Femur (tissue), 1 donor: ENCODE measurements around the gene SYN1.

Experiments used
- DNase-seq: peaks from one replicate; pipeline ENCODE4 v3.0.0-alpha.2; 2017

The SYN1 gene

DNA sequence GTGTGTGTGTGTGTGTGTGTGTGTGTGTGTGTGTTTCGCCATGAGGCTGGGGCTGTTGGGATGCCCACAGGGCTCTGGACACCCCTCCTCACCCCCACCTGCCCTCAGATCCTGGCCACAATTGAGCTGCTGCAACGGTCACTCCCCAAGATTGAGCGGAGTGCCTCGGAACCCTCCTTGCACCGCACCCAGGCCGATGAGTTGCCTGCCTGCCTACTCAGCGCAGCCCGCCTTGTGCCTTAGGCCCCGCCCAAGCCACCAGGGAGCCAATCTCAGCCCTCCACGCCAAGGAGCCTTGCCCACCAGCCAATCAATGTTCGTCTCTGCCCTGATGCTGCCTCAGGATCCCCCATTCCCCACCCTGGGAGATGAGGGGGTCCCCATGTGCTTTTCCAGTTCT lies 48.4 kb downstream of the SYN1 start:
- no peak for DNase-seq

DNA sequence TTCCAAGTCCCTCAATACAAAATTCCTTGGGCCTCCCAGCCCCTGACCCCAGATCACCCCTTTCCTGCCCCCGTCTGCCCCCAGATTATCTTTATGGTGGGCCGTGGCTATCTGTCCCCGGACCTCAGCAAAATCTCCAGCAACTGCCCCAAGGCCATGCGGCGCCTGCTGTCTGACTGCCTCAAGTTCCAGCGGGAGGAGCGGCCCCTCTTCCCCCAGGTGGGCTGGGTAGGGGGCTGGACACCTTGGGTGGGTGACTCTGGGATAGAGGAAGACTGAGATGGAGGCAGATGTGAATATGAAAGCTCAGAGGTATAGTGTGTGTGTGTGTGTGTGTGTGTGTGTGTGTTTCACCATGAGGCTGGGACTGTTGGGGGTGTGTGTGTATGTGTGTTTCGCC lies 48.9 kb downstream of the SYN1 start:
- DNase-seq = no peak

DNA sequence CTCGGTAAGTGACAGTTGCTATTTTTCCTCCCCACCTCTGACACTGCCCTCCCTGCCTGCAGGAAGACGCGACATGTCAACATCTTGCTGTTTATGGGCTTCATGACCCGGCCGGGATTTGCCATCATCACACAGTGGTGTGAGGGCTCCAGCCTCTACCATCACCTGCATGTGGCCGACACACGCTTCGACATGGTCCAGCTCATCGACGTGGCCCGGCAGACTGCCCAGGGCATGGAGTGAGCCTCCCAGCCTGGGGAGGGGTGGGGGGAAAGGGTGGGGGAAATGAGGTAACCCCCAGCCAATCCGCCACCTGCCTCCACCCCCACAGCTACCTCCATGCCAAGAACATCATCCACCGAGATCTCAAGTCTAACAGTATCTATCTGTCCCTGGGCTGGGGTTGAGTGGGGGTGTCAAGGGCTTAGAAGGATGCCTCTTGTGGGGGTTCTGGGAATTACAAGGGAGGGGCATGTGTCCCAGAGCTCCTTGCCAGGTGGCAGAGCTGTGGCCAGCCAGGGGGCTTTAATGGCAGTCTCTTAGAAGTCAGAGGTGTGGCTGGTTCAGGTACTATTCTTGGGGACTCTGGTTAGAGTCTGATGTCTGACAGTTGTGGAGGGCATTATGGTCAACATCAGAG lies 50.9 kb downstream of the SYN1 start:
- no peak for DNase-seq

DNA sequence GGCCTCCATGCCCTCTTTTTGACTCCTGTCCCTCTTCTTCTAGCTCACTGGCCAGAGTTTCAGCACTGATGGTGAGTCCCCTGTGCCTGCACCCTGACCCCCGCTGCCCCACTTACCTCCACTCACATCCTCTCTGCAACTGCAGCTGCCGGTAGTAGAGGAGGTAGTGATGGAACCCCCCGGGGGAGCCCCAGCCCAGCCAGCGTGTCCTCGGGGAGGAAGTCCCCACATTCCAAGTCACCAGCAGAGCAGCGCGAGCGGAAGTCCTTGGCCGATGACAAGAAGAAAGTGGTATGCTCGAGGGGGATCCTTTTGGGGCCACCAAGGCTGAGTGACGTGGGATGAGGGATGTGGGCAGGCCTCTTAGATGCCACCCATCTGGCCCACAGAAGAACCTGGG lies 52.8 kb downstream of the SYN1 start:
- DNase-seq = no peak

DNA sequence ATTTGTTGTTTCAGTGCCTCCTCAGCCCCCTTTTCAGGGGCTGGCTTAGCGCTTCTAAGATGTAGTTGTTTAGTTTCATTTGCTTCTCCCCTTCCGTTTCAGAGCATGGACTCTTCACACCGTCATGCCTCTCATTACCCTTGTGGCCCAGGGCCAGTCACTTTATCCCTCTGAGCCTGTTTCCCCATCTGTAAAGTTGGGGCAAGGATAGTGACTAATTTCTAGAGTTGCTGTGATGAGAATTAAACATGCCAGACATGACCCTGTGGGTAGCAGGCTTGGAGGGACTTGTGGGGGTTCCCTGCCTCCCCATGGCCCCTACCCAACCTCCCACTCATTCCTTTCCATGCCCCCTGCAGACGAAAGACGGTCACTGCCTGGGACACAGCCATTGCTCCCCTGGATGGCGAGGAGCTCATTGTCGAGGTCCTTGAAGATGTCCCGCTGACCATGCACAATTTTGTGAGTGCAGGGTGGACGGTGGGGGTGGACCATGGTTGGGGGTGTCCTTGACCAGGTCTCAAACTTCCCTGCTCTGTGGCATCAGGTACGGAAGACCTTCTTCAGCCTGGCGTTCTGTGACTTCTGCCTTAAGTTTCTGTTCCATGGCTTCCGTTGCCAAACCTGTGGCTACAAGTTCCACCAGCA lies 55.1 kb downstream of the SYN1 start:
- no peak for DNase-seq

DNA sequence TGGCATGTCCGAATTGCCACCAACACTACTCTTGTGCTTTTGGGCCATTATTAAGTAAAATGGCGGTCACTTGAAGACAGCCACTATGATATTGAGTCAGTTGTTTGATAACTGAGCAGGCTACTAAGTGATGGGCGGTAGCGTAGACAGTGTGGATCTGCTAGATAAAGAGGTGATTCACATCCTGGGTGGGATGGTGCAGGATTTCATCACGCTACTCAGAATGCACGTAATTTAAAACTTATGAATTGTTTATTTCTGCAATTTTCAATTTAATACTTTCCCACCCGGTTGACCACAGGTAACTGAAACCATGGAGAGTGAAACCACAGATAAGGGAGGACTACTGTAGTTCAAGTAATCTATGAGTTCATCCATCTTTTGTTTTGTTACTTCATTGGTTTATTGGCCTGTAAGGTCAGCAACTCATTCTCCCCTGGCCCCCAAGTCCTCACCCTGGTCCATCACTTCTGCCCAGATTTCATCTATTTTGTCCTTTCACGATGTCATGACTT lies 55.8 kb downstream of the SYN1 start:
- no peak for DNase-seq

DNA sequence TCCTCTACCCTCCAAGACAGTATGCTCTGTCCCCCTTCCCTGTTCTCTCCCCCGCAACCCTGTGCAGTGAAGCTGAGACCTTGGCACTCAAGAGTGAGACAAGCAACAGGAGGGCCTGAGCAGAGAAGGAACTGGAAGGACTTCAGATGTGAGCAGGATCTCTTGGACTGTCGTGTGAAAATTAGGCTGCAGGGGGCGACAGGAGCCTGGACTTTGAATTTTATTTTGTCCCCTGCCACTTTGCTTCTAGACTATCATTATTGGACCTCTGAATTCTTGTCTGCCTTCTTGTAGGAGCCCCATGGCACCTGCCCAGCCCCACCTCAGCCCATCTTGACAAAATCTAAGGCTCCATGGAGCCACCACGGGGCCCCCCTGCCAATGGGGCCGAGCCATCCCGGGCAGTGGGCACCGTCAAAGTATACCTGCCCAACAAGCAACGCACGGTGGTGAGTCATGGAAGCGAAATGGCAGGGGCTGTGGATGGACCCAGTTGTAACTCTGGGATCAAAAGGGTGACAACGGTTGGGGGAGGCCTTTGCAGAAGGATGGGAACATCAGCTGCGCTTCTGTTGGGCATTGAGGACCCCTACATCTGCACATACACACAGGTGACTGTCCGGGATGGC lies 56.9 kb downstream of the SYN1 start:
- DNase-seq = no peak

DNA sequence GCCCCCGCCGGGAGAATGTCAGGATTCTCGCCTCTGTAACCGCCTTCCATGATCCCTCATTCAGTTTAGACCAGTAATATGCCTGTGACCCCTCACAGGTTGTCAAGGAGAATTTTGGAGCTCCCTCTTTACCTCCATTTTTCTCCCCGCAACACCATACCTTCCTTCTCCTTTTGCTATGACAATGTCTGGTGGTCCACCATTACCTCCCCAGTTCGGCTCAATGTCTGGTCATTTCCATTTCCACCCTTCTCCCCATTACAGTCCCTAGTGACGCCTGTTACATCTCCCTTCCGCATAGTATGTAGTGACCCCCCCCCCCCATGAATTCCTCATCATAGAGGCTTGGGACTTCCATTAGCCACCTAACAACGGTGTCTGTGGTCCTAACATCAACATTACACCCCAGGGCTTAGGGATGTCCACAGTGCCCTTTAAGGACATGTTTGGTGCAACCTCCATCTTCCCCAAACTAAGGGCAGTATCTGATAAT lies 58.0 kb downstream of the SYN1 start:
- DNase-seq = no peak

DNA sequence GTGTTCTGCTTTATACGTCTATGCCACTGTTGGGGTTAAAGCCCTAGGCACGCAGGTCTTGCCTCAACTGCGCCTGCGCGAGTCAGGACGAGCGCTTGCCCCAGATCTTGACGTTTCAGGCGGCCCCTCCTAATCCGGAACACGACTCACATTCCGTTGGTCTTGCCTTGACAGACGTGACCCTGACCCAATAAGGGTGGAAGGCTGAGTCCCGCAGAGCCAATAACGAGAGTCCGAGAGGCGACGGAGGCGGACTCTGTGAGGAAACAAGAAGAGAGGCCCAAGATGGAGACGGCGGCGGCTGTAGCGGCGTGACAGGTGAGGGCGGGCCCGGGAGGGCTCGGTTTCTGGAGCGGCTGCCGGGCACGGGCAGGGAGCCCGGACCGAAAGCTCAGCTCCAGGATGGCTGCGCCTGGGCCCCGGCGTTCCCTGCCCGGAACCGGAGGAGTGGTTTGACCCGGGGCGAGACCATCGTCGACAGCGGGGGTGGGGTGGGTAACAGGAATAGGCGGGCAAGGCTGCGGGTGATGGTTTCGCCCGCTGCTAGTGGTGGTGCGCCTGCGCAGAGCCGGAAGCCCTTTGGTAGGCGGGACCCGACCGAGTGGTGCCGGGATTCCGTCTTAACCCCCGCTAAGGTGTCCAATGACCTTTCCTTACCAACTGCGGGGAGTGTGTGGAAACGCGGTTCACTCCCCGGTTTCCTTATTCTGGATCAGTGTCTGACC lies 58.6 kb downstream of the SYN1 start, which contains the start of gene ARAF:
Gene ARAF (plus strand): TSS at position 272 of the 725 bp plus-strand sequence. CDS start 1,763 bp downstream, outside the sequence.
- peak; percentile 99 for DNase-seq

DNA sequence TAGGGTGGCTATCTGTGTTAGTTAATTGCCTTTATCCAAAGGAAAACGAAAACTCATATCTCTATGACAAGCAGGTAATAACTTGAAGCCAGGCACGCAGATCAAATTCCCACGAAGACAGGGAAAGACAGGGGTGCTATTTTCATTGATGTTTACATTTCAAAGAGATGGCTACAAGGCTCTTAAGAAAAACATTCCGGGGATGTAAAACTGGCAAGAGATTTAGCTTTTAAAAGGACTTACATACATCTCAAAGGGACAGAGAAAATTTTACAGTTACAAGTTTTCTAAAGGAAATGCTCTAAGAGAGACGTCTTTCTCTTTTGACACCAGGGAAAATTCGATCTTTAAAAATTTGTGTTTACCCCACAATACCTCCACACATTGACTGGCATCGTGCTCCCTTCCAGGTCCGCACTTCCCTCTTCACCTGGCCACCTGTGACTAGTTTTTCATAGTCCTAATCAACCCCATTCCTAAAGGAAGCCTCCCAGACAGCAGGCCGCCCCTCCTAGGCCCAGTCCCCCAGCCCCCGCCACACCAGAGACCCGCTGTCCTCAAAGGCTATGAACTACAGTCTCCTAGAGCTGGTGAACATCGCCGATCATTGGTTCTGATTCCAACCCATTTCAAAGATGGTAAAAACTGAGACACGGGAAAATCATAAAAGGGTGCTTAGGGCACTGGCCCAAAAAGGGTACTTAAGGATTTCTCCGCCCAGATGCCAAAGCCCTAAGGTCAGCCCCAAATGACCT lies 59.3 kb downstream of the SYN1 start:
- DNase-seq = no peak

DNA sequence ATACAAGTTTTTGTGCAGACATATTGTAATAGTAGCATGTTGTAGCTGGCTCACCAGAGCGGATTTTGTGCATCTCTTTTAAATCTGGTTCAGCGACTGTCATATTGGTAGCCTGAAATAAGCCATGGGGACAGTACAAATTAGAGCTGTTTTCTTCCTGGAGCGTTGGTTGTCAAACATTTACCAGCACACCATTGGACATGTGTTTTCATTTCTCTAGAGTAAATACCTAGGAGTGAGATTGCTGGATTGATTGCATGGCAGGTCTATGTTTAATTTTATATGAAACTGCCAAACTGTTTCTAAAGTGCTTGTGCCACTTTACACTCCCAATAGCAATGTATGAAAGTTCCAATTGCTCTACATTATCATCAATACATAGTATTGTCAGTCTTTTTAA lies 61.2 kb downstream of the SYN1 start:
- DNase-seq = no peak

DNA sequence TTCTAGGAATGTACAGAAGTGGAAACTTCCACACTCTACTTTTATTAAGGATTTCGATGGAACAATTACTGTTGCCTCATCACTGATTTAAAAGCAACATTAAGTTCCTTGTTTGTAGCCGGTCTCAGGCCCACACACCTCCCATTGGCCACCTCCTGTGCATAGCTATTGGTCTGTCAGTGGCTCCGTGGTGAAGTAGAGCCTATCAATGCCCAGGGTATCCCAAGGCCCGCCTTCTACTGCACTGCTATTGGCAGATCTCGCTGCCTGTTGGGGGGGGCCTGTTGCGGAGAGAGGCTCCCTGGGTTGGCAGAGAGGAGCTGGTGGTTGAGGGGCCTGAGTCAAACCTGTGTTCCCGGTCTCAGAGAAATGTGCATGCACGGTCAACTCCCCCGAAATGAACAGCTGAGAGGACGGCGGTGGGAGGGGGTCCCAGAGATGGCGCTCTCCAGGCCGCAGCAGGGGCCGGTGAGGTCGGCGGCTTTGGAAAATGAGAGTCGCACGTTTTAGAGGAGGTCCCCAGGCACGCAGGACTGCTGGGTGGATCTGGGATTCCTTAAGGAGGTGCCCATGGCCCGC lies 63.5 kb downstream of the SYN1 start:
- DNase-seq = peak; percentile 94

DNA sequence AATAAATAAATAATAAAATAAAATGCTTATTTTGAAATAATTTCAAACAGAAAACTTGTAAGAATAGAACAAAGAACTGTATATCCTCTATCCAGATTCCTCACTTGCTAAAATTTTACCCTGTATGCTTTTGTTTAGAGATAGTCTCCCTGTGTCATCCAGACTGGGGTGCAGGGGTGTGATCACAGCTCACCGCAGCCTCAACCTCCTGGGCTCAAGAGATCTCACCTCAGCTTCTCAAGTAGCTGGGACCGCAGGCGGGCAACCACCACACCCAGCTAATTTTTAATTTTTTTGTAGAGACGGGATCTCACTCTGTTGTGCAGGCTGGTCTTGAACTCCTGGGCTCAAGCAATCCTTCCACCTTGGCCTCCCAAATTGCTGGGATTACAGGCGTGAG lies 76.2 kb downstream of the SYN1 start:
- no peak for DNase-seq

DNA sequence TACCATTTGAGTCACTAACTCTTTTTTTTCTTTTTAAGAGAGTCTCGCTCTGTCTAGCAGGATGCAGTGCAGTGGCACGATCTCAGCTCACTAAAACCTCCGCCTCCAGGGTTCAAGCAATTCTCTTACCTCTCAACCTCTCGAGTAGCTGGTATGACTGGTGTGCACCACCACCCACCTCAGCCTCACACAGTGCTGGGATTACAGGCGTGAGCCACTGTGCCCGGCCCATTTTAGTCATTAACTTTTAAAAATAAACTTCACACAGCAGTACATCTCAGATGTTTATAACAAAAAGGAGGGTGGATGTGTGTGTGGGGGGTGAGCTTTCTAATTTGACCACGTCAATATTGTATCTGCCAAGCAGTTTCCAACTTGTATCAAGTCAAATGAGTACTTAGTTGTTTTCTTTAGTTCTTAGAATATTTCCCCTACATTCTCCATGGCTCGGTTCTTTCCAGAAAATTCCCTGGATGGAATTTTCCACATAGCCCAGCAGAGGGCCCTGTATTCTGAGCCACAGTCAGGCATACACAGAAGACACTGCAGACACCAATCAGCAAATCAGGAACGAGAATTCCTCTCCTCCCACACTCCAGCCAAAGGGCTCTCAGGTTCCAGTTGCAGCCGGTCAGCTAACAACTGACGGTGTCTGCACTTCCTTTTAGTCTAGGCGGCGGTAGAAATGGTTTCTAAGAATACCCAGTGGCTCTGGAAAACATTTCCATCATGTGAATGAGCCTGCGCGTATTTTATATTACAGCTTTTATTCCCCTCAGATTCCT lies 78.7 kb downstream of the SYN1 start:
- DNase-seq = peak; percentile 93

DNA sequence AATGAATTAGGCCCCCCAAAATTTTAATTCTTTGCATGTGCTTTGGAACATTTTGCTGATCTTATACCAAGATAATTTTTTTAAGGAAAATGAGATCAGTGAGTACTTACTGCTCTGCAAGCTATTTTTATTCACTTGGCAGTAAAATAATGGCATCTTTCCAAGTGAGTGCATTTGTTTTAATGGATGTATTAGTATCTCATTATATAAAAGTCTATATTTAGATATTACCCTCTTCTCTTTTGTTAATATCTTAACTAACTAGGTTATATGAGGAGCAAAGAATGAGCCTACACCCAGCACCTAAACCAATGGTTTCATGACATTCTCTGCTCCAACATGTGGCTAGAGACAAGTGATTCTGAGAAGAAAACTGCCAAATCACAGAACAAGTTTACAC lies 79.8 kb downstream of the SYN1 start:
- no peak for DNase-seq

DNA sequence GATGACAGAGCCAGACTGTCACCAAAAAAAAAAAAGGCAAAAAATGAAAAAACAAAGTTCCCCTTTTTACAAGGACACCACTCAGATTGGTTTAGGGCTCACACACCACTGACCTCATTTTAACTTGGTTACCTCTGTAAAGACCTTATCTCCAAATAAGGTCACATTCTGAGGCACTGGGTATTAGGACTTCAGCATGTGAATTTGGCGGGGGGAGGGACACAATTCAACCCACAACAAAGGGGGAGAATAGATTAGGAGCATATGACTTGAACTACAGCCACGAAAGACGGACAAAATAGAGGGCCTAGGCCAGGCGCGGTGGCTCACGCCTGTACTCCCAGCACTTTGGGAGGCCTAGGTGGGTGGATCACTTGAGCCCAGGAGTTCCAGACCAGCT lies 89.6 kb downstream of the SYN1 start:
- no peak for DNase-seq

DNA sequence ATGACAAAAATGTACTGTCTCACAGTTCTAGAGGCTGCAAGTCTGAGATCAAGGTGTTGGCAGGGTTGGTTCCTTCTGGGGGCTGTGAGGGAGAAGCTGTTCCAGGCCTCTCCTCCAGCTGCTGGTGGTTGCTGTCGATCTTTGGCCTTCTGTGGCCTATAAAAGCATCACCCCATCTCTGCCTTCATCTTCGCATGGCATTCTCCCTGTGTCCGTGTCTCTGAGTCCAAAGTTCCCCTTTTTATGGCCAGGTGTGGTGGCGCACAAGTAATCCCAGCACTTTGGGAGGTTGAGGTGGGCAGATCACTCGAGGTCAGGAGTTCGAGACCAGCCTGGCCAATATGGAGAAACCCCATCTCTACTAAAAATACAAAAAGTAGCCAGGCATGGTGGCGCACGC lies 90.1 kb downstream of the SYN1 start:
- no peak for DNase-seq

DNA sequence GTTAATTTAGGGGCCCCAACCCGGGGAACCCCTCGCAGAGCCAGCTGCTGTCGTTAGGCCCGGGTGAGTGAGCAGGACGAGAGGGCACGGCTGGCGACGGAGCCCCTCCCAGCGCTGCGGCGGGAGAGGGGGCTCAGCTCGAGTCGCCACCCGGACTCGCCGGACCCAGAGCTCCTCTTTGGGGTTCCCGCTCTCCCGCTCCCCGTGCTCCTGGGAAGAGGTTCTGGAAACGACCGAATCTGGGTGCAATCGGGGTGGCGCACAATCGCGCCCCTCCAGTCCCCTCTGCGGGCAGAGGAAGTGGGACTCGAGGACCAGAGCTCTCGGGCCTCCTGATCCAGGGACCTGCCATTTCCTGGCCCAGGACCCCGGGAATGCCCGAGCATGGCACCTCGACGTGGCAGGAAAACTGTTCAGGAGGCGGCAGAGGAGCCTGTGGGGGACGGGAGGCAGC lies 95.9 kb downstream of the SYN1 start:
- DNase-seq = no peak

DNA sequence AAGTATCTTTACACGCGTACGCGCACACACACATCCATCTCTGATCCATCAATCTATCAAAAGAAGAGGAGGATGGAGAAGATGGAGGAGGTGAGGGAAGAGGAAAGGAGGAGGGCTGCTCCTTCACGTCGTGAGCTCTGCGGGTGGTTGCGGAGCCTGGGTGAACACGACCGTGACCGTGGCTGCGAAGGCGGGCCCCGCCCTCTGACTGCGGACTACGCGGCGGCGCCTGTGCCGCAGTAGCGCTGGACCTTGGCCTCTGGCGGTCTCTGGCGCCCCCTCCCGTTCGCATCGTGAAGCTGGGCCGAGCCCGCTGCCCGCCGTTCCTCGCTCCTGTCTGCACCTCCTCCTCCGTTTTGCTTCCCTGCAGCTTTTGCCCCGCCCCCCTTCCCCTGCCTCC lies 96.4 kb downstream of the SYN1 start:
- DNase-seq = peak; percentile 89
